GM19238 (cell line): ENCODE data around the gene FFAR3.
"Not testable (repeated sequence)": the region's sequence is repeated elsewhere in the genome, so short reads cannot be mapped to it uniquely, and the experiment has no call there.

ENCODE experiments used
- DNase-seq: peaks from one replicate; pipeline ENCODE4 v3.0.0; 2011; ENCODE audit warnings: low spot score; ENCODE audit not compliant: insufficient read length

The FFAR3 gene

GRCh38 chr19:35399948-35400772 is 41.9 kb downstream of the FFAR3 start:
- no peak for DNase-seq

- DNase-seq = no peak
Measured at GRCh38 chr19:35400773-35401100, 42.5 kb downstream of the FFAR3 start.

GRCh38 chr19:35401416-35401815 is 43.2 kb downstream of the FFAR3 start:
- DNase-seq = not testable (repeated sequence)

GRCh38 chr19:35403116-35403760 is 45.0 kb downstream of the FFAR3 start:
- no peak for DNase-seq

GRCh38 chr19:35404879-35405622 is 46.8 kb downstream of the FFAR3 start:
- peak; percentile 23 for DNase-seq

GRCh38 chr19:35407619-35408018 is 49.4 kb downstream of the FFAR3 start:
- DNase-seq = no peak

- DNase-seq = peak; percentile 26
Measured at GRCh38 chr19:35408284-35409171, 50.3 kb downstream of the FFAR3 start.

GRCh38 chr19:35409191-35409590 is 50.9 kb downstream of the FFAR3 start:
- no peak for DNase-seq
